ENCODE measurements around the gene ATP5PF. TPM values are rescaled to one million over a fixed set of nuclear protein-coding genes. Genes with fewer than 3 reads are reported as not detected.
"Not testable (repeated sequence)": the region's sequence is repeated elsewhere in the genome, so short reads cannot be mapped to it uniquely, and the experiment has no call there.

The ATP5PF gene
- total RNA-seq, 1 donor from 2014 or later: 114 TPM

DNA sequence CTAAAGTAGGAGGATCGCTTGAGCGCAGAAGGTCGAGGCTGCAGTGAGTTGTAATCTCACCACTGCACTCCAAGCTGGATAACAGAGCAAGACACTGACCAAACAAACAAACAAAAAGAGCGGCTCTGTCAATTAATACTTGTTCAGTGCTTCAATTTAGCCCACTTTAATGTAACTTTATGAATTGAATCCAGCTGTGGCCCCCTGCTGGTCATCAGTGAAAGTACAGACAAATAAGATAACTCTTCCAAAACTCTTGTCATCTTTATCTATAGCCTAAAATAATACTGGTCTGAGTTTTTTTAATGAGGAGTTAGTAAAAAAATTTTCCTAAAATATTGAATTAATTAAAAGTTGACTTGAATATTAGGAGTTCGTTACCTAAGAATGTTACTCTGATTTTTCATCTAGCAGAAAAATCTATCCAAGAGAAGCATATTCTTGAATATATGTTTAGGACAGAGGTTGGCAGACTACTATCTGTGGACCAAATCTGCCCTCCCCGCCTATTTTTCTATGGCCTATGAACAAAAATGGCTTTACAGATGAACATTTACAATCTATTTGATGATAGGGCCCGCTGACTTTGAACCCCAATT is 26.1 kb downstream of the ATP5PF start:
- no peak overlapping the region for H3K27ac Mint-ChIP-seq (ENCODE audit: unreplicated experiment)
- TF ChIP-seq, protein P1, sequence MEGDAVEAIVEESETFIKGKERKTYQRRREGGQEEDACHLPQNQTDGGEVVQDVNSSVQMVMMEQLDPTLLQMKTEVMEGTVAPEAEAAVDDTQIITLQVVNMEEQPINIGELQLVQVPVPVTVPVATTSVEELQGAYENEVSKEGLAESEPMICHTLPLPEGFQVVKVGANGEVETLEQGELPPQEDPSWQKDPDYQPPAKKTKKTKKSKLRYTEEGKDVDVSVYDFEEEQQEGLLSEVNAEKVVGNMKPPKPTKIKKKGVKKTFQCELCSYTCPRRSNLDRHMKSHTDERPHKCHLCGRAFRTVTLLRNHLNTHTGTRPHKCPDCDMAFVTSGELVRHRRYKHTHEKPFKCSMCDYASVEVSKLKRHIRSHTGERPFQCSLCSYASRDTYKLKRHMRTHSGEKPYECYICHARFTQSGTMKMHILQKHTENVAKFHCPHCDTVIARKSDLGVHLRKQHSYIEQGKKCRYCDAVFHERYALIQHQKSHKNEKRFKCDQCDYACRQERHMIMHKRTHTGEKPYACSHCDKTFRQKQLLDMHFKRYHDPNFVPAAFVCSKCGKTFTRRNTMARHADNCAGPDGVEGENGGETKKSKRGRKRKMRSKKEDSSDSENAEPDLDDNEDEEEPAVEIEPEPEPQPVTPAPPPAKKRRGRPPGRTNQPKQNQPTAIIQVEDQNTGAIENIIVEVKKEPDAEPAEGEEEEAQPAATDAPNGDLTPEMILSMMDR (conservative IDR thresholded peaks at IDR 0.05): peak; percentile 91
- H3K4me3 Mint-ChIP-seq: no peak overlapping the region
- no peaks in the 10 kb centered on the region for H3K9me3 Mint-ChIP-seq
- no peaks in the 10 kb centered on the region for H3K36me3 Mint-ChIP-seq (ENCODE audit: low read depth)
- no peaks in the 10 kb centered on the region for H3K27me3 Mint-ChIP-seq (ENCODE audit: low read depth)
- no peaks in the 10 kb centered on the region for H3K4me1 Mint-ChIP-seq
- DNase-seq (ENCODE audit: low read depth, low spot score): peak; percentile 36

- no peak for DNase-seq (ENCODE audit: low read depth, low spot score)
- H3K27me3 Mint-ChIP-seq (ENCODE audit: low read depth): no peaks in the 10 kb centered on the region
- H3K9me3 Mint-ChIP-seq: no peaks in the 10 kb centered on the region
- H3K27ac Mint-ChIP-seq (ENCODE audit: unreplicated experiment): no peak overlapping the region
- TF ChIP-seq, protein P1 (conservative IDR thresholded peaks at IDR 0.05): no peak
- peaks cover 15% of the 10 kb centered on the region for H3K36me3 Mint-ChIP-seq (ENCODE audit: low read depth)
- no peak overlapping the region for H3K4me3 Mint-ChIP-seq
- H3K4me1 Mint-ChIP-seq: no peaks in the 10 kb centered on the region
These were observed 33.2 kb downstream of the ATP5PF start for GRCh38 chr21:25701529-25701928.

- Mint-ChIP-seq H3K27ac (ENCODE audit: unreplicated experiment) (no peak overlapping the region), H3K9me3 (no peaks in the 10 kb centered on the region), H3K4me1 (no peaks in the 10 kb centered on the region), H3K4me3 (no peak overlapping the region), H3K36me3 (ENCODE audit: low read depth) (peaks cover 15% of the 10 kb centered on the region), H3K27me3 (ENCODE audit: low read depth) (no peaks in the 10 kb centered on the region)
- TF ChIP-seq, protein P1 (conservative IDR thresholded peaks at IDR 0.05): no peak
- DNase-seq (ENCODE audit: low read depth, low spot score): no peak
These were observed 34.0 kb downstream of the ATP5PF start for GRCh38 chr21:25700741-25701140.

GRCh38 chr21:25695461-25695860 is 39.2 kb downstream of the ATP5PF start:
- H3K27ac Mint-ChIP-seq (ENCODE audit: unreplicated experiment); H3K27me3 Mint-ChIP-seq (ENCODE audit: low read depth); H3K9me3 Mint-ChIP-seq; DNase-seq (ENCODE audit: low read depth, low spot score); H3K4me3 Mint-ChIP-seq; H3K4me1 Mint-ChIP-seq: not testable (repeated sequence)
- peaks cover 25% of the 10 kb centered on the region for H3K36me3 Mint-ChIP-seq (ENCODE audit: low read depth)

- no peaks in the 10 kb centered on the region for H3K4me1 Mint-ChIP-seq
- DNase-seq (ENCODE audit: low read depth, low spot score): no peak
- no peak overlapping the region for H3K27ac Mint-ChIP-seq (ENCODE audit: unreplicated experiment)
- H3K27me3 Mint-ChIP-seq (ENCODE audit: low read depth): no peaks in the 10 kb centered on the region
- TF ChIP-seq, protein P1 (conservative IDR thresholded peaks at IDR 0.05): no peak
- H3K4me3 Mint-ChIP-seq: no peak overlapping the region
- H3K36me3 Mint-ChIP-seq (ENCODE audit: low read depth): peaks cover 21% of the 10 kb centered on the region
- H3K9me3 Mint-ChIP-seq: no peaks in the 10 kb centered on the region
These were observed 42.7 kb downstream of the ATP5PF start for GRCh38 chr21:25691976-25692375.

- H3K4me1 Mint-ChIP-seq: no peaks in the 10 kb centered on the region
- H3K27me3 Mint-ChIP-seq (ENCODE audit: low read depth): no peaks in the 10 kb centered on the region
- H3K4me3 Mint-ChIP-seq: no peak overlapping the region
- H3K36me3 Mint-ChIP-seq (ENCODE audit: low read depth): peaks cover 15% of the 10 kb centered on the region
- TF ChIP-seq, protein P1 (conservative IDR thresholded peaks at IDR 0.05): no peak
- H3K27ac Mint-ChIP-seq (ENCODE audit: unreplicated experiment): no peak overlapping the region
- DNase-seq (ENCODE audit: low read depth, low spot score): no peak
- no peaks in the 10 kb centered on the region for H3K9me3 Mint-ChIP-seq
These were observed 45.5 kb downstream of the ATP5PF start for GRCh38 chr21:25689226-25689625.

All from neural crest cell (in vitro differentiated cells).